Iris pigment epithelial cell (primary cell): ENCODE measurements around the gene KLHL29.
A peak's percentile ranks its signal among the peaks of the same experiment; 100 is the strongest.

Experiments used
- DNase-seq: peaks from one replicate; pipeline ENCODE4 v3.0.0-alpha.2; 2011; ENCODE audit warnings: low read depth

KLHL29 gene

DNA sequence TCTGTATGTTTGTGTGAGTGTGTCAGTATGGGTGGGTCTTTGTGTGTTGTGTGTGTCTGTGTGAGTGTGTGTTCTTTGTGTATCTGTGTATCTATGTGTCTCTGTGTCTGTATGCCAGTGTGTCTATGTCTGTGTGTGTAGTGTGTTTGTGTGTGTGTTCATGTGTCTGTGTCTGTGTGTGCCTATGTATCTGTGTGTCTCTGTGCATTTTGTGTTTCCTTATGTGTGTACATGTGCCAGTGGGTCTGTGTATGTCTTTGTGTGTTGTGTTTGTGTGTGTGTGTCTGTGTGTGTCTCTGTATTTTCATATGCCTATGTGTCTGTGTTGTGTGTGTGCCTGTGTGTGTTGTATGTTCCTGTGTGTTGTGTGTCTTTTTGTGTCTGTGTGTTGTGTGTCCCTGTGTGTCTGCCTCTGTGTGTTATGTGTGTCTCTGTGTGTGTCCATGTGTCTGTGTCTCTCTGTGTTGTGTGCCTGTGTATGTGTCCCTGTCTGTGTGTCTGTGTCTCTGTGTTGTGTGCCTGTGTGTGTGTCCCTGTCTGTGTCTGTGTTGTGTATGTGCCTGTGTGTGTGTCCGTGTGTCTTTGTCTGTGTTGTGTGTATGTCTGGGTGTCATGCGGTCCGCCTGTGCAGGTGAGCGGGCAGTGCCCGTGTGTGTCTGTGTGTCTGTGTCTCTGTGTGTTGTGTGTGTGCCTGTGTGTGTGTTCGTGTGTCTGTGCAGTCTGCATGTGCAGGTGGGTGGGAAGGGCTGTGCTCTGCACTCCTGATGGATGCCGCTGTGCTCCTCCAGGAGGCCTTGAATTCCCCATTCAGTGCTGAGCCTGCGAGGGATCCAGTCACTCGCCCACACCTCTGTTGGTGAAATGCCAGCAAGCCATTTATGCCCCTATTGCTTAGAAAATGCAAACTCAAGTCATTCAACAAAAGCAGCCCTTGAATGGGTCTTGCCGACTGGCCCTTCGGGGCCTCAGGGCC lies 37.4 kb downstream of the KLHL29 start:
- DNase-seq, result no peak

GRCh38 chr2:23423062-23423872 lies 38.3 kb downstream of the KLHL29 start:
- no peak for DNase-seq

DNA sequence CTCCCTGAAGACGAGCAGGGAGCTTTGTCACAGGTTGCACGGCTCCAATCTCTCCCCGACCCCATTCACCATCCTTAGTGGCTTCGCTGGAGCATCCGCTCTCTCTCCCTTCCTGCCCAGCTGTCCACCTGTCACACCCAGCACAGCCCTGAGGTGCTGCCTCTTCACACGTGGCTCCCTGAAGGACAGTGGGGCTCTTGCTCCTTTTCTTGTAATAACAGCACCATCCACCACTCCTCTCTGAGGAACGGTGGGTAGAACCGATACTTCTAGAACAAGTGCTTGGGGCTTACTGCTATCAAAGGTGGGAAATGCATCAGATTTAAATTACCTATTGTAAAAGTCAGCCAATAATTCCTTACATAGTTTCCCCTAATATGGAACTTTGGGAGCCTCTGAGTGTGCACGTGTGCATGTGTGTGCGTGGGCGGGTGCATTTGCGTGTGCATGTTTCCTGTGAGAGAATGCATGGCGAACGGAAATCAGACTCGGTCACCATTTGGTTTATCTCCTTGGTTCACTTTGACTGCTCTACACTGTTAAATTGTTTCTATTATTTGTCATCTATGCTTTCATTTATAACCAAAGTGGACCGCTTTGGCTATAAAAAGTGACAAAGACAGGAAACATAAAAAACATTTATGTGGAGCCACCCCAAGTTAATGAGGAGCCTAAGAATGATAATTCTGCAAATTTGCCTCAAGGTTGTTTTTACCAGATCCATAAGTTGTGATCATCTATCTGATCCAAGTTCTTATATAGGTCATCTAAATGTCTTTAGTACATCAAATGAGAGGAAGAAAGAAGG lies 39.1 kb downstream of the KLHL29 start:
- DNase-seq, result no peak

- no peak for DNase-seq
Observed at GRCh38 chr2:23425338-23425871, 40.4 kb downstream of the KLHL29 start.

DNA sequence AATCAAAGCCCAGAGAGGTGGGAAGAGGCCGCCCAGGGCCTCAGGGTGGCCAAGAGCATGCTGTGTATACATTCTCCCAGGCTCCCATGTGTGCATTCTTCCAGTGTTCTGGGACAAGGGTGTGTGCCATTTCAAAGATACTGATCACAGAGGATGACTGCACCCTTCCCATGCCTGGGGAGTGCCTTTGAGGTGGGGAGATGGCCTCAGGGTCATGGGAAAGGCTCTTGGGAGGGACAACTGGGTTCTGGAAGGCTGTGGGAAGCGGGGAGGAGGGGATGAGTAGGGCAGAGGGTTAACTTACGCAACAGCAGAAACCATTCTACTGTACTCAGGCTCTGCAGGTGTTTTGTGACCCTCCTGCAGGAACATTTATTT lies 40.9 kb downstream of the KLHL29 start:
- DNase-seq, result peak; percentile 34

GRCh38 chr2:23426263-23426905 lies 41.4 kb downstream of the KLHL29 start:
- DNase-seq, result peak; percentile 72

DNA sequence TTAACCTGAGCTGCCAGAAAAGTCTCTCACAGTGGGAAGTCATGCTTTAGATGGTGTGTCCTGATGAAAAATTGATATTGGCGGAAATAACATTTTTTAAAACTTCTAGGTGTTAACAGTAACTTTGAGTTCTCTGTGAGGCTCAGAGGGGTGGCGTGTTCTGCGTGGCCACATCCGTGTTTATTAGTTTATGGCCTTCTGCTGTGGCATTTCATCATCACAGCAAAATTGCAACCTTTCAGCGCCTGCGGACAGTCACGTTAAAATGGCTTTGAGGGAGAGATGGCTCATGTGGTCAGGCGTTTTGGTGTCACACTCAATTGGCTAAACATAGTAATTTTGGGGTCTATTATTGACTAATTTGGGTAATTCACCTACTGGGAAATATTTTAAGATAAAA lies 42.4 kb downstream of the KLHL29 start:
- no peak for DNase-seq

GRCh38 chr2:23427976-23428375 lies 43.0 kb downstream of the KLHL29 start:
- no peak for DNase-seq

GRCh38 chr2:23429036-23429435 lies 44.1 kb downstream of the KLHL29 start:
- DNase-seq, result no peak

GRCh38 chr2:23430263-23430662 lies 45.3 kb downstream of the KLHL29 start:
- DNase-seq, result peak; percentile 86

GRCh38 chr2:23432531-23432930 lies 47.6 kb downstream of the KLHL29 start:
- DNase-seq, result no peak

GRCh38 chr2:23433282-23433681 lies 48.3 kb downstream of the KLHL29 start:
- no peak for DNase-seq

GRCh38 chr2:23434721-23435121 lies 49.7 kb downstream of the KLHL29 start:
- DNase-seq, result peak; percentile 30

DNA sequence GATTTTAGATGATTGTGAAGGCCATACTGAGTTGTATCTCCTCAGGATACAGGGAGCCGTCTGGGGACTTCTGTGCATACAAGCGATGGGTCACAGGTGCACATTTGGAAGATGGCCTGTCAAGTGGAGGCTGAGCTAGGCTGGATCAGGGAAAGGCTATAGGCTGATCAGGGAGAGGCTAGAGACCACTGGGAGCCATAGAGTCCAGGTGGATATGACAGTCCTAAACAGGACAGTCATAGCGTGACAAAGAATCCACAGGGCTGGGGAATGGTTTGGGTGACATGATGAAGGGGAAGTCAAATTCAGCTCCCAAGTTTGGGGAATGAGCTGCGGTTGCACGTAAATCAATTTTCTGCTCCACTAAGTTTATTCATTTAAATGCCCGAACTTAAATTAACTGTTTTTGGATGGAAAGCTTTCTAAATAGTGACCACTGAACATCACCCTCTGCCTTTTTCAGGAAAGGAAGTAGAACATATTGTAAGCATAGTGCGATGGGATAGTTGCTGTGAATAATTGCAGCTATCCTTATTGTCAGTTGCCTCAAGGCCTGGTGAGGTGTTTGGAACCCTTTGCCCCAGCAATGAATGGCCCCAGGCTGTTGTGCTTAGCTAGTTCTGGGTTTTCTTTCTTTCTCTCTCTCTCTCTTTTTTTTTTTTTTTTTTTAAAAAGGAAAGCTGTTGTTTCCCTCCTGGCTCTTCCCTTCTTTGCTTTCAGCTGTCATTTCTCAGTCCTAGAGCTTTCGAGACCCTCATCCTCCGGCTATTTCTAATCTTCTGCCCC lies 50.5 kb downstream of the KLHL29 start:
- DNase-seq, result no peak

DNA sequence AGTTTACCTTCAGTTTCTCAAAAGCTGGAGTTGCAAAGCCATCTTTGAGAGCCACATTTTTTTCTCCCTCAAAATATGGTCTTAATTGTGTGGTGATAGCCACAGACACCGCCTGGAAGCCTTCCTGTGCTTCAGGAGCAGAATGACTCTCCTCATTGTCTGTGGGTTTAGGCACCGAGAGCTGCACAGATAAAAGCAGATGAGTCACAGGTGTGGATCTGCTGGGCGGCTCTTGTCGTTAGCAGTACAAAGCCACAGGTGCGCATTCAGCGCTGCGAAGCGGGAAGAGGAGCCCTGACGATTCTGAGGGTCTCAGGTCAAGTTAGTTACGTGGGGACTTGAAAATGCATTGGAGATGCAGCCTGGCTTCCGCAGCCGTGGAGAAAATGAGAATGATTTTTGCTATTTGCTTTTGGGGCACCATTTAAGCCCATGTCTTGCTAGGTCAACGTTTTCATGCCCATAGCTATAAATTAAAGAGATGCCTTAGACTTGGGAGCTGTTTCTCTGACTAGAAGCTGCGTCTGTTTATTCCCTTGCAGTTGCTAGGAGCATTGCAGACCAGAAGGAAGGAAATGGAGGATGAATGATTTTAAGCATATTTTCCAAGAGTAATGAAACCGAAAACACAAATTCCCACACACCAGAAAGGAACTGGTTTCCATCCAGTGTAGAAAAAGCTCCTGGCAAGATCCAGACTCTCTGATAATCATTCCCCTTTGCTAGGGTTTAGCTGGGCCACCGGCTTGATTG lies 51.5 kb downstream of the KLHL29 start:
- peak; percentile 36 for DNase-seq

GRCh38 chr2:23441414-23441813 lies 56.4 kb downstream of the KLHL29 start:
- no peak for DNase-seq

GRCh38 chr2:23445450-23445868 lies 60.5 kb downstream of the KLHL29 start:
- DNase-seq, result peak; percentile 92

- DNase-seq, result no peak
Observed at GRCh38 chr2:23446916-23447315, 61.9 kb downstream of the KLHL29 start.

DNA sequence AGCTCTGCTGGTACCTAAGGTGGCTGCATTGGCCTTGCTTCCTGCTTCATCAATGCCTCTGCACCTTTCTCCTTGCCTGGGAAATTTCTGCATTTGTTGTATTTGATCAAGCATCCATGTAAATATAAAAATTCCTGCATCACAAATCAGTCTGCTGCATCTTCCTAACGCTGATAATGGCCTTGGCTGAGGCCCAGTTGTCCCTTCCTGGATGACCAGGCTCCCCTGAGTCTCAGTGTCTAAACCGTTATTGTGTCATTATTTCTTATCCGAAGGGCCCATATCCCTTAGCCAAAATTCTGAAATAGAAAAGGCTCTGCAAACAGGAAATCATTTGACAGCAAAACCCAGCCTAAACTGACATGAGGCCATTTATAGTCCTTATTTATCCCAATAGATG lies 62.4 kb downstream of the KLHL29 start:
- no peak for DNase-seq

DNA sequence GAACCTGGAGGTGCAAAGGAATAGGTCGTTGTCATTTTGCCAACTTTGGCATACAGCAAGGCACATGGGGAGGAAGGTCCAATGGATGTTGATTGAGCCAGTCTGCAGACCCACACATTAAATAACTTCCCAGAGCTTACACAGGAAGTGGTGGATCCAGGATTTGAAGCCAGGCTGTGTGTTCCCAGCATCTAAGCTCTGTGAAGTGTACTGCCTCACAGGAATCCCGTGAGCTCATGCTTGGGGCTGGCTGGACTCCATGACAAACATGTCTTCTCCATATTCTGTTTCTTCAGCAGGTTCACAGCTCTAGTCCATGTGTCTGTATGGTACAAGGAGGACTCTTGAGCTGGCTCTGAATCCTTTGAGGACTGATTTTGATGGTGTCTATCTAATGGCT lies 63.9 kb downstream of the KLHL29 start:
- DNase-seq, result peak; percentile 38
